ENCODE data around the gene PPIL6. TPM values are rescaled to one million over a fixed set of nuclear protein-coding genes. Genes with fewer than 3 reads are reported as not detected.

Gene PPIL6
- total and polyA plus RNA-seq, 2 experiments from 2014 or later, result 3.5 to 3.7 TPM

- Histone ChIP-seq H3F3A (ENCODE audit: insufficient read depth) (peaks cover 18% of the 10 kb centered on the region), H3K9me2 (ENCODE audit: insufficient read depth) (no peaks in the 10 kb centered on the region), H2AFZ (no peak overlapping the region), H3K27me3 (replicated peaks; ENCODE audit: insufficient read depth) (no peaks in the 10 kb centered on the region), H3K4me2 (ENCODE audit: unreplicated experiment) (no peak overlapping the region), H4K20me1 (ENCODE audit: insufficient read depth) (no peaks in the 10 kb centered on the region), H3K79me2 (ENCODE audit: insufficient read depth) (peaks cover 14% of the 10 kb centered on the region; the same call in 1 of the 2 replicates), H3K9ac (no peak overlapping the region), H3K9me3 (ENCODE audit: low read depth) (no peaks in the 10 kb centered on the region), H3K4me3 (no peak overlapping the region), H3K36me3 (ENCODE audit: low read depth) (peaks cover 20% of the 10 kb centered on the region), H3K4me1 (ENCODE audit: insufficient read depth) (peaks cover 19% of the 10 kb centered on the region), H3K27ac (no peak overlapping the region)
- in situ Hi-C loops (cut with MboI), result no loop called here
- DNase-seq, result no peak
- 84 to 85% methylated on average over 5 of the region's 5 CpGs for WGBS, 2 experiments (ENCODE audit: low coverage in 1 of 2, low lambda C conversion rate in 2 of 2, missing lambda C conversion rate in 2 of 2)
- TF ChIP-seq EZH2phosphoT487 (IDR thresholded peaks at IDR 0.05; ENCODE audit: insufficient read depth, low read depth) (no peak), EZH2 (IDR thresholded peaks at IDR 0.05; ENCODE audit: insufficient read depth, poor library complexity, severe bottlenecking) (no peak)
Measured at GRCh38 chr6:109458774-109459531, 18.5 kb upstream of the PPIL6 start.

- Histone ChIP-seq H3K9ac (peak overlapping the region; percentile 91), H4K20me1 (ENCODE audit: insufficient read depth) (no peaks in the 10 kb centered on the region), H3K9me2 (ENCODE audit: insufficient read depth) (no peaks in the 10 kb centered on the region), H3K27me3 (replicated peaks; ENCODE audit: insufficient read depth) (no peaks in the 10 kb centered on the region), H2AFZ (peak overlapping the region; percentile 81), H3F3A (ENCODE audit: insufficient read depth) (peaks cover 18% of the 10 kb centered on the region), H3K27ac (peak overlapping the region; percentile 93), H3K4me2 (ENCODE audit: unreplicated experiment) (peak overlapping the region; percentile 96), H3K36me3 (ENCODE audit: low read depth) (peaks cover 8% of the 10 kb centered on the region; the same call in 1 of the 2 replicates), H3K79me2 (ENCODE audit: insufficient read depth) (peaks cover 18% of the 10 kb centered on the region; the same call in 1 of the 2 replicates), H3K9me3 (ENCODE audit: low read depth) (no peaks in the 10 kb centered on the region), H3K4me3 (peak overlapping the region; percentile 83), H3K4me1 (ENCODE audit: insufficient read depth) (peaks cover 21% of the 10 kb centered on the region)
- in situ Hi-C loops (cut with MboI), result no loop called here
- WGBS, 2 experiments (ENCODE audit: low coverage in 1 of 2, low lambda C conversion rate in 2 of 2, missing lambda C conversion rate in 2 of 2), result 8 to 12% methylated on average over 6 of the region's 6 CpGs
- DNase-seq, result peak; percentile 62
- no peak for TF ChIP-seq EZH2 (IDR thresholded peaks at IDR 0.05; ENCODE audit: insufficient read depth, poor library complexity, severe bottlenecking)
- no peak for TF ChIP-seq EZH2phosphoT487 (IDR thresholded peaks at IDR 0.05; ENCODE audit: insufficient read depth, low read depth)
Measured at GRCh38 chr6:109457562-109457996, 17.2 kb upstream of the PPIL6 start.

- 2 to 5% methylated on average over 16 of the region's 16 CpGs for WGBS, 2 experiments (ENCODE audit: low coverage in 1 of 2, low lambda C conversion rate in 2 of 2, missing lambda C conversion rate in 2 of 2)
- H4K20me1 ChIP-seq (ENCODE audit: insufficient read depth), result no peaks in the 10 kb centered on the region
- peak overlapping the region; percentile 93 for H3K27ac ChIP-seq
- TF ChIP-seq EZH2 (IDR thresholded peaks at IDR 0.05; ENCODE audit: insufficient read depth, poor library complexity, severe bottlenecking) (no peak), EZH2phosphoT487 (IDR thresholded peaks at IDR 0.05; ENCODE audit: insufficient read depth, low read depth) (no peak)
- peak overlapping the region; percentile 96 for H3K4me2 ChIP-seq (ENCODE audit: unreplicated experiment)
- peak overlapping the region; percentile 83 for H3K4me3 ChIP-seq
- peaks cover 18% of the 10 kb centered on the region for H3F3A ChIP-seq (ENCODE audit: insufficient read depth)
- in situ Hi-C loops (cut with MboI), result no loop called here
- H3K9me2 ChIP-seq (ENCODE audit: insufficient read depth), result no peaks in the 10 kb centered on the region
- H3K36me3 ChIP-seq (ENCODE audit: low read depth), result peaks cover 8% of the 10 kb centered on the region; the same call in 1 of the 2 replicates
- peaks cover 21% of the 10 kb centered on the region for H3K4me1 ChIP-seq (ENCODE audit: insufficient read depth)
- H3K27me3 ChIP-seq (replicated peaks; ENCODE audit: insufficient read depth), result no peaks in the 10 kb centered on the region
- H3K9me3 ChIP-seq (ENCODE audit: low read depth), result no peaks in the 10 kb centered on the region
- H2AFZ ChIP-seq, result peak overlapping the region; percentile 81
- peak overlapping the region; percentile 91 for H3K9ac ChIP-seq
- peak; percentile 94 for DNase-seq
- peaks cover 18% of the 10 kb centered on the region; the same call in 1 of the 2 replicates for H3K79me2 ChIP-seq (ENCODE audit: insufficient read depth)
Measured at GRCh38 chr6:109456710-109457561, 16.5 kb upstream of the PPIL6 start.

- Histone ChIP-seq H3K27ac (peak overlapping the region; percentile 93), H3K9me3 (ENCODE audit: low read depth) (no peaks in the 10 kb centered on the region), H3K9me2 (ENCODE audit: insufficient read depth) (no peaks in the 10 kb centered on the region), H3F3A (ENCODE audit: insufficient read depth) (peaks cover 18% of the 10 kb centered on the region), H4K20me1 (ENCODE audit: insufficient read depth) (no peaks in the 10 kb centered on the region), H3K4me1 (ENCODE audit: insufficient read depth) (peaks cover 21% of the 10 kb centered on the region), H3K79me2 (ENCODE audit: insufficient read depth) (peaks cover 18% of the 10 kb centered on the region; the same call in 1 of the 2 replicates), H3K36me3 (ENCODE audit: low read depth) (peaks cover 8% of the 10 kb centered on the region; the same call in 1 of the 2 replicates), H3K9ac (peak overlapping the region; percentile 91), H3K27me3 (replicated peaks; ENCODE audit: insufficient read depth) (no peaks in the 10 kb centered on the region), H3K4me3 (peak overlapping the region; percentile 83), H3K4me2 (ENCODE audit: unreplicated experiment) (peak overlapping the region; percentile 96), H2AFZ (peak overlapping the region; percentile 81)
- no peak for DNase-seq
- WGBS, 2 experiments (ENCODE audit: low coverage in 1 of 2, low lambda C conversion rate in 2 of 2, missing lambda C conversion rate in 2 of 2), result 0 to 2% methylated on average over 22 to 35 of the region's 38 CpGs
- in situ Hi-C loops (cut with MboI), result no loop called here
- TF ChIP-seq EZH2phosphoT487 (IDR thresholded peaks at IDR 0.05; ENCODE audit: insufficient read depth, low read depth) (no peak), EZH2 (IDR thresholded peaks at IDR 0.05; ENCODE audit: insufficient read depth, poor library complexity, severe bottlenecking) (no peak)
Measured at GRCh38 chr6:109456111-109456583, 15.7 kb upstream of the PPIL6 start.
